Measurements from ENCODE around the gene SAMHD1.

DNA sequence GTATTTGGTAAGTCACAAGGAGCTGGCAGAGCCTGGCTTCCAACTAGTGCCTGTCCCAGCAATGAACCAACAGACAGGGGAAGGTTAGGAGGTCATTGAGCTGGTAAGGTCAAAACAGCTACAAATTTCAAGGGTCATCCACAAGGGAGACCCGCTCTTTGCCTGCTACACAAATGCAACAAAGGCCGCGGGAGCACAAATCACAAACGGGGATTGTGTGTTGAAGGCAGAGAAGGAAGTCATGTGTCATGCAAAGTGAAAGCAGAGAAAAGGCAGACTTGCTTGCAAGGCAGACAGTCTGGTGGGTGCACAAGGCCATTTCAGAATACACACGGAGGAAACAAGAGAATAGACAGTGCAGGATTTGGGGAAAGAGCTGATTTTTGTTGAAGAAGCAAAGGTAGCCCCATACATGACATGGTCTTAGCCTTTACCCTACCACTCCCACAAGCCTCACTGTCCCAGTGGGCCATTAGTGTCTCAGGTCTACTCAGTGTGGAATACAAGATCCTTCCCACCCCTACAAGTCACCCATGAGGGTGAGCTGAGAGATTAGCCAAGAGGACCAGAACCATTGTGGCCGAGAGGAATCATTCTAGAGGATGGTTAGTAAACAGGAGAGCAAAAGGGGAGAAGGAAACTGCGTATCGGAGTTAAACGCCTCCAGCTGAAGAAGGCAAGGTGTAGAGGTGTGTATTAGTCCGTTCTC lies 18.1 kb upstream of the SAMHD1 start:
- TF ChIP-seq RAD21 (conservative IDR thresholded peaks at IDR 0.05 in 1 of 2, IDR thresholded peaks at IDR 0.05 in 1 of 2) (no peak), MYC (IDR thresholded peaks at IDR 0.05; ENCODE audit: borderline replicate concordance, low read length) (no peak), NR3C1 (IDR thresholded peaks at IDR 0.05) (no peak), ESRRA (IDR thresholded peaks at IDR 0.05; ENCODE audit: borderline replicate concordance, low read length) (no peak), EP300 (IDR thresholded peaks at IDR 0.05) (no peak), PHF8 (IDR thresholded peaks at IDR 0.05; ENCODE audit: borderline replicate concordance, low read depth) (no peak), TP53 (CRISPR knock-in tag; IDR thresholded peaks at IDR 0.05) (no peak), FOSL2 (IDR thresholded peaks at IDR 0.05) (no peak), FOSL2 (CRISPR knock-in tag; IDR thresholded peaks at IDR 0.05) (no peak)
- TF ChIP-seq, protein P1, sequence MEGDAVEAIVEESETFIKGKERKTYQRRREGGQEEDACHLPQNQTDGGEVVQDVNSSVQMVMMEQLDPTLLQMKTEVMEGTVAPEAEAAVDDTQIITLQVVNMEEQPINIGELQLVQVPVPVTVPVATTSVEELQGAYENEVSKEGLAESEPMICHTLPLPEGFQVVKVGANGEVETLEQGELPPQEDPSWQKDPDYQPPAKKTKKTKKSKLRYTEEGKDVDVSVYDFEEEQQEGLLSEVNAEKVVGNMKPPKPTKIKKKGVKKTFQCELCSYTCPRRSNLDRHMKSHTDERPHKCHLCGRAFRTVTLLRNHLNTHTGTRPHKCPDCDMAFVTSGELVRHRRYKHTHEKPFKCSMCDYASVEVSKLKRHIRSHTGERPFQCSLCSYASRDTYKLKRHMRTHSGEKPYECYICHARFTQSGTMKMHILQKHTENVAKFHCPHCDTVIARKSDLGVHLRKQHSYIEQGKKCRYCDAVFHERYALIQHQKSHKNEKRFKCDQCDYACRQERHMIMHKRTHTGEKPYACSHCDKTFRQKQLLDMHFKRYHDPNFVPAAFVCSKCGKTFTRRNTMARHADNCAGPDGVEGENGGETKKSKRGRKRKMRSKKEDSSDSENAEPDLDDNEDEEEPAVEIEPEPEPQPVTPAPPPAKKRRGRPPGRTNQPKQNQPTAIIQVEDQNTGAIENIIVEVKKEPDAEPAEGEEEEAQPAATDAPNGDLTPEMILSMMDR (IDR thresholded peaks at IDR 0.05), result no peak

All from A549 (cell line).